22Rv1 (cell line): Measurements from ENCODE around the gene VAMP5.

Experiments
- H3K27ac ChIP-seq: fragments of 450-650 bp; 2 replicates; pipeline ENCODE4 v1.5.1; 2017
- CTCF ChIP-seq: fragments of 450-650 bp; IDR thresholded peaks from 2 replicates; pipeline ENCODE4 v1.5.1; 2017; ENCODE audit warnings: mild to moderate bottlenecking
- ZFX ChIP-seq: fragments of 450-650 bp; IDR thresholded peaks from 2 replicates; pipeline ENCODE4 v1.6.1; 2017; ENCODE audit warnings: antibody characterized with exemption, borderline replicate concordance

The VAMP5 gene

GRCh38 chr2:85605406-85606115, 21.3 kb downstream of the VAMP5 start:
- peak overlapping the region; percentile 14; the same call in 1 of the 2 replicates for H3K27ac ChIP-seq
- TF ChIP-seq CTCF (no peak), ZFX (no peak)

- no peak for TF ChIP-seq ZFX
- no peak for TF ChIP-seq CTCF
- H3K27ac ChIP-seq: 0 out of 2 replicates have a peak overlapping the region, but pooled peaks have one; percentile 14
Measured at GRCh38 chr2:85606116-85606455, 21.9 kb downstream of the VAMP5 start.

GRCh38 chr2:85607268-85608215, 23.3 kb downstream of the VAMP5 start:
- peak overlapping the region; percentile 36; the same call in 1 of the 2 replicates for H3K27ac ChIP-seq
- TF ChIP-seq ZFX (no peak), CTCF (no peak)

GRCh38 chr2:85611217-85611704, 27.0 kb downstream of the VAMP5 start:
- TF ChIP-seq ZFX (no peak), CTCF (no peak)
- H3K27ac ChIP-seq: peak overlapping the region; percentile 91

- TF ChIP-seq ZFX: no peak
- no peak for TF ChIP-seq CTCF
- peak within 1 kb of the TSS; percentile 91 for H3K27ac ChIP-seq
Measured at GRCh38 chr2:85611705-85612587, 27.7 kb downstream of the VAMP5 start, which contains the start of gene C2orf68. Gene C2orf68, minus strand, starts transcription at chr2:85612066. Its CDS starts 82 bp downstream, at chr2:85611984.

- no peak for TF ChIP-seq CTCF
- TF ChIP-seq ZFX: no peak
- peak overlapping the region; percentile 91 for H3K27ac ChIP-seq
Measured at GRCh38 chr2:85613717-85614515, 29.7 kb downstream of the VAMP5 start.

GRCh38 chr2:85614757-85615156, 30.5 kb downstream of the VAMP5 start:
- H3K27ac ChIP-seq: peak overlapping the region; percentile 91
